HG02852 (cell line): Measurements from ENCODE around the gene DEFB132.

Experiments used
- ATAC-seq: cut with Tn5 transposase; IDR thresholded peaks from one replicate; pipeline ENCODE4 v1.9.1; 2021; ENCODE audit warnings: mild to moderate bottlenecking, moderate library complexity; ENCODE audit not compliant: unreplicated experiment

DEFB132 gene

DNA sequence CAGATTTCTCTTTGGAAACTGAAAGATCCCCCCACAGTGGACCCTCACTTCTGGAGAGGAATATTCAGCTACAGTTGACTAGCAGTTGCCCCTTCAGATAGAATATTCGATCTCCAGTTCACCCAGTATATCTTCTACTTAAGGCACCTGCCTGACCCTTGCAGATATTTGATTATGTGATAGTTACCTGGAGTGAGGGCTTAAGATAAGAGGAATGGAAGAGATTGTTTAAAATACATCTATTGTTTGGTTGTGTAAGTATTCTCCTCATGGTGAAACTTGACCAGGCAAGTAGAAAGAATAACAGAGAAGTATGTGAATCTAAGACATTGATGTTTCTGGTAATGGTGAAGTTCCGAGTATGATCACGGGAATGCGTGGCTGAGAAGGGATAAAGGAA lies 38.3 kb downstream of the DEFB132 start:
- ATAC-seq = no peak

DNA sequence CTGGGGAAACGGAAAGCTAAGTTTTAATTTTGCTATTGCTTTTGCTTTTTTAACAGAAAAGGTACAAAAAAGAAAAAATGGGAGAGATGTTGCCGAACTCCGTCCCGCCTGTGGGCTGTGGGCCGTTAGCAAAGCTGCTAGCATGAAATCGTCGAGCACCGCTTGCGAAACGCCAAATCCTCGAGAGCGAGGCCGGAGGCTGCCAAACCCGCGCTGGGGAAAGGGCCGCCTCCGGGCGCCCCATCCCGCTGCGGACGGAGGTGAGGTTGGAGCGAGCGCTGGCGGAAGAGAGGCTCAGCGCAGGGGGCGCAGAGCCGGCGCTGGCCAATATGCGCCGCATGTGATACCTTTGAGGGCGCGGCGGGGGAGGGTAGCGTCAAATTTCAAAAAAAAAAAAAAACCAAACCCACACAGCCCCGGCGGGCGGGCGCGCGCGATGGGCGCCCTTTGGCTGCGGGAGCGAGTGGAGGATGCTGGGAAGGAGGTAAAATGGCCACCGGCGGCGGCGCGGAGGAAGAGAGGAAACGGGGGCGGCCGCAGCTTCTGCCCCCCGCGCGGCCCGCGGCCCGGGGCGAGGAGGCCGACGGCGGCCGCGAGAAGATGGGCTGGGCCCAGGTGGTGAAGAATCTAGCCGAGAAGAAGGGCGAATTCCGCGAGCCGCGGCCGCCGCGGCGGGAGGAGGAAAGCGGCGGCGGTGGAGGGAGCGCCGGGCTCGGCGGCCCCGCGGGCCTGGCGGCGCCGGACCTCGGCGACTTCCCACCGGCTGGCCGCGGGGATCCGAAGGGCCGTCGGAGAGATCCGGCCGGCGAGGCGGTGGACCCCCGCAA lies 39.8 kb downstream of the DEFB132 start, which contains the start of gene ZCCHC3:
Gene ZCCHC3 (plus strand): TSS at position 473 of the 827 bp plus-strand sequence. CDS start 17 bp downstream, at position 490.
- ATAC-seq = peak; percentile 78

DNA sequence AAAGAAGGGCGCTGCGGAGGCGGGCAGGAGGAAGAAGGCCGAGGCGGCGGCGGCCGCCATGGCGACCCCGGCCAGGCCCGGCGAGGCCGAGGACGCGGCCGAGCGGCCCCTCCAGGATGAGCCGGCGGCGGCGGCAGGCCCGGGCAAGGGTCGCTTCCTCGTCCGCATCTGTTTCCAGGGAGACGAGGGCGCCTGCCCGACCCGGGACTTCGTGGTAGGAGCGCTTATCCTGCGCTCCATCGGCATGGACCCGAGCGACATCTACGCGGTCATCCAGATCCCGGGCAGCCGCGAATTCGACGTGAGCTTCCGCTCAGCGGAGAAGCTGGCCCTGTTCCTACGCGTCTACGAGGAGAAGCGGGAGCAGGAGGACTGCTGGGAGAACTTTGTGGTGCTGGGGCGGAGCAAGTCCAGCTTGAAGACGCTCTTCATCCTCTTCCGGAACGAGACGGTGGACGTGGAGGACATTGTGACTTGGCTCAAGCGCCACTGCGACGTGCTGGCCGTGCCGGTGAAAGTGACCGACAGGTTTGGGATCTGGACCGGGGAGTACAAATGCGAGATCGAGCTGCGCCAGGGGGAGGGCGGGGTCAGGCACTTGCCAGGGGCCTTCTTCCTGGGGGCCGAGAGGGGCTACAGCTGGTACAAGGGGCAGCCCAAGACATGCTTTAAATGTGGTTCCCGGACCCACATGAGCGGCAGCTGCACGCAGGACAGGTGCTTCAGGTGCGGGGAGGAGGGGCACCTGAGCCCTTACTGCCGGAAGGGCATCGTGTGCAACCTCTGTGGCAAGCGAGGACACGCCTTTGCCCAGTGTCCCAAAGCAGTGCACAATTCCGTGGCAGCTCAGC lies 40.6 kb downstream of the DEFB132 start:
- peak; percentile 27 for ATAC-seq

DNA sequence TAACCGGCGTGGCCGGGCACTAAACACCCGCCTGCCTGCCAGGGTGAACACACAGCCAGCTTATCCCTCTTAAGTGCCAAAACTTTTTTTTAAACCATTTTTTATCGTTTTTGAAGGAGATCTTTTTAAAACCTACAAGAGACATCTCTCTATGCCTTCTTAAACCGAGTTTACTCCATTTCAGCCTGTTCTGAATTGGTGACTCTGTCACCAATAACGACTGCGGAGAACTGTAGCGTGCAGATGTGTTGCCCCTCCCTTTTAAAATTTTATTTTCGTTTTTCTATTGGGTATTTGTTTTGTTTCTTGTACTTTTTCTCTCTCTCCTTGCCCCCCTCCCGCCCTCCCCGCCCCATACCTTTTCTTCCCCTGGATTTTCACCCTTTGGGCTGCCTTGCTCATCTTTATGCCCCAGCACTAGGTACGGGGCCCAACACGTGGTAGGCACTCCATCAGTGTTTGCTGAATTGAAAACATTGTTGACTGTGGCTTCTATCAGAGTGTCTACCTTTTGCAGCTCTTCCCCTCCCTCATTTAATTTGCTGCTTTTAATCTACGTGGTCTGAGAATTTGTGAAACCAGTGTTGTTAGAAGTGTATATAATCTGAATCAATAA lies 41.4 kb downstream of the DEFB132 start:
- no peak for ATAC-seq

DNA sequence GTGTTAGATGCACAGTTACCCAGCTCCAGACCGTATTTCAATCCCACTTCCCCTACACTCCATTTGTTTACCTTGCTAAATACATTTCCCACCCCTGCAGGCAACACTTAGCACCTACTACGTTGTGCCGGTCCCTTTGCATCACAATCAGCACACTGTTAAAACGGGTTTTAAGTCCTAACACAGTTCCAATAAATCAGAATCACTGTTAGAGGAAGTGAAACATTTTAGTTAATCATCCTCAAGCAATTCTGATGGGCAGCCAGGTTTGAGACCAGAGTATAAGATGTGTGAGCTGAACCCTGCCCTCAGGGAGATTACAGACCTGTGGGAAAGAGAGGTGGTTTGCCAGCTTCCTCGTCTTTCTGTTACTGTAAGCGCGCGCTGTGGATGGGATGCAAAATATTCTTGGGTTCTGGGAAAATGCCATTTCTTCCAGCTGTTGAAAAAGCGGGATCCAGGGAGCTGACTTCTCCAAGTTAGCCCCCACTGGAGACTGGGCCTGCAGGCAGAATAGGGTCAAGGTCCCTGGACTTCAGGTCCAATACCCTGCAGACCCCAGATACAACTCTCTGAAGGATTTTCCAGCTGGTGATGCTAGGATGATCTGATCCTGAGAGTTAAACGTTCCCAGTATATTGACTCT lies 42.9 kb downstream of the DEFB132 start:
- ATAC-seq = no peak

DNA sequence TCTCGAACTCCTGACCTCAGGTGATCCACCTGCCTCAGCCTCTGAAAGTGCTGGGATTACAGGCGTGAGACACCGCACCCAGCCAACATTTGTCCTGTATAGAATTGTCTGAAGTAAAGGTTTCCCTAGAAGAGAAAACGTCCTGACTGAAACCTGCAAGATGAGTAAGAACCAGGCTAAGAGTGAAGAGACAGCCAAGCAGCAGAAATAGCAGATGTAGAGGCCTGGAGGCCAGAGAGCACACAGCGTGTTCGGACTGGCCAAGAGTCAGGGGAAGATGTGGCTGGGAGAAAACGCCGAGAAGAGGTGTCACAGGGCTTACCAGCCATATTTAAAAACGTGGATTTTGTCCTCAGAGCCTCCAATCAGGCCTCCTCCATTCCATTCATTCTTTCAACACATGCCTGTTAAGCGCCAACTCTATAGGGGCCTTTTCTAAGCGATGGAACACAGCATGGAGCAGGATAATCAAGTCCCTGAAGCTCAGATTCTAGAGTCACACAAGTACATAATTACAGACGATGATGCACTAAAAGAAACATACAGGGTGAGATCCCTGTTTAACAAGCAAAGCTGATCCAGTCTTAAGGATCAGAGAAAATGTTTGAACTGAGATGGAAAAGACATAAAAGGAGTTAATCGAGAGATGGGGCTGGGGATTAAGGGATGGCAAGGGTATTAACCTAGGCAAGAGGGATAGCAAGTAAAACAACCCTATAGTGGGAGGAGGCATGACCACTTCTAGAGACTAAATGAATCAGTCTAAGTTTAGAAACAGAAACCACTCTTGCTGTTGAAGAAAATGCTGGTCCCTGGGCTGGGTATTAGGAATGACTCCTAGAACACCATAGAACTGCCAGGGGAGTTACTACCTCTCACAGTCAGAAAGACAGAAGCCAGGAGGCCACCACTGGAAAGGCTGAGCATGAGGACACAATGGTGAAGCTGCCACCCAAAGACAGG lies 44.6 kb downstream of the DEFB132 start:
- no peak for ATAC-seq

DNA sequence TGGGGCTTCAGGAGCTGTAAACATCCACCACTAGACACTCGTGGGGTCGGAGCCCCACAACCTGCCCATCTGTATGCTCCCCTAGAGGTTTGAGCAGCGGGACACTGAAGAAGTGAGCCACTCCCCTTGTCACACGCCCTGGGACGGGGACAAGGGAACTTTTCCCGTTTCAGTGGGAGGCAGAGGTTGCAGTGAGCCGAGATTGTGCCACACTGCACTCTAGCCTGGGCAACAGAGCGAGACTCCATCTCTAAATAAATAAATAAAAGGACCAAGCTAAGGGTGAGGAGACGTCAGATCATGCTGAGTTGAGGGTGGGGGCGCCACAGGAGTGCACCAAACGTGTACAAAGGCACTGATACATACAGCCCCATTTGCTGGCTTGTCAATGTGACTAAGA lies 48.2 kb downstream of the DEFB132 start:
- ATAC-seq = no peak

DNA sequence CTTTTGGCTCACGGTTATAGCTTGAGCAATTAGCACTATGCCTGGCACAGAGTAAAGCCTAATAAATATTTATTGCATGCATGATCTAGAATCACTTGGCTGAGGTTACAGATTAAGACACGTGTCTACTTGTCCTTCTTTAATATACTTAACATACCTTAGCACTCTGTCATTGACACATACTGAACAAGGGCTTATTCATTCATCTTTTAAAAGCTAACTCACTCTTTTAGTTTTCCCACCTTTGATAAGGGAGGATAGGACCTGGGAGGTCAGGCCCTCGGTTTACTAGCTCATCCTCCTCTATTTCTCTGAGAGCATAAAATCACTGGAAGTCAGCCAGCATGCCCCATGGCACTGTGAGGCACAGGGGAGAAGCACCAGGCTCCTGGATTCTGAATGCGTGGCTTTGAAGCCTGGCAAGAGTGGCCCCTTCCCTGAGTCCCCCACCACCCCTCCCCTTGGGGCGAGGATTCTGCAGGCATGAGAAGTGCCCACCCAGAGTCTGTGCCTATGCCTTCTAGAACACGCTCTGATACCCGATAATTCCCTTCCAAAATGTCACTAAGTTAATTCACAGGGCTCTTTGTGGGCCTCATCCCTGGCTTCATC lies 51.0 kb downstream of the DEFB132 start:
- no peak for ATAC-seq

DNA sequence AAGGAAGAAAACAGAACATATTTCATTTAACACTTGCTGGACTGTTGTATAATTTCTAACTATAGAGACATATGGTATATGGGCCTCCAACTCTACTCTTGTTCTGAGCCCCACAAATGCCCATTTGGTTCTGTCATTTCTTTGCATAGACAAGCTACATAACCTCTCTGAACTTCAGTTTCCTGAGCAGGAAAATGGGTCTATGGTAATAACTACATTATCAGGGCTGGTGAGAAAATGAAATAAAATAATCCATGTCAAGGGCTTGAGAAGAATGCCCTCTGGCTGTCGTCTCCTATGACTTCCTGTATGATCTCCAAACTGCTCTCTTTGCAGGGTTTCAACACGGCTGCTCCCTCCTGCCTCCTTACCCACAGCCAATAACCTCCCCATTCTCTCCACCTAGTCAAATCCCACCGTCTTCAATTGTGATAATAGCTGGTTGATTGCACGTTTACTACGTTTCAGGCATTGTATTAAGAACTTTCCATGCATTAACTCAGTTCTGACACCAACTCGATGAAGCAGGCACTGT lies 51.8 kb downstream of the DEFB132 start:
- no peak for ATAC-seq

DNA sequence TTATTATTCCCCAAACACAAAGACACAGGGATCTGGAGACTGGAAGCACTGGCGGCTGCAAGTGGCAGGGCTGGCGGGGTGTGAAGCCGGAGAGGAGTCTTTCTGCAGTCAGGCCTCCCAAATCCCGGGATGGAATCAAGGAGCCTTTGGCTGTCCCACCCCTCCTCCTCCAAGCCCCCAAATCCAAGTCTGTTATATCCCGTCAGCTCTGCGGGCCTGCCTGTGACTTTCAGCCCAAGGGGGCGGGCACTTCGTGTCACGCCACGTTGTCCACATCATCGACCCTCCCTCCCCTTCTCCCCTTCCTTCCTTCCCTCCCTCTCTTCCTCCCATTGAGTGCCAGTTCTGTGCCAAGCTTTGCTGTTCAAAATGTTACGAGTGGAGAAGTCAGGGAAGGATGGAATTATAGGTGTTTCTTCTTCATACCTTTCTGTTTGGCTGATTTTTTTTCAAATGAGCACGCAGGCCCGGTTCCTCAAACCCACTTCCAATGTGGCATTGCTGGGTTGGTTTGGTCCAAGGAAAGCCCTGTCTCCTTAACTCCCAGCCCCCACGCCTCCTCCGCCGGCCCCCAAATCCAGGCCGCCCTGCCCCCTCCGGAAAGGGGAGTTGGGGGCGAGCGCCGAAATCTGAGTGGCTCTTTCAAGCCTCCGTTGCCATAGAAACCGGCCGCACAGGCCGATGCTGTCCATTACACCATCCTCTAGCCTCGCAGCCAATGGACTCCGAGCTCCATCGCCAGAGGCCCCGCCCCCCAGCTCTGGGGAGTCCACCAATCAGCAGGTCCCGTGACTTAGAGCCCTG lies 52.5 kb downstream of the DEFB132 start:
- peak; percentile 100 for ATAC-seq

DNA sequence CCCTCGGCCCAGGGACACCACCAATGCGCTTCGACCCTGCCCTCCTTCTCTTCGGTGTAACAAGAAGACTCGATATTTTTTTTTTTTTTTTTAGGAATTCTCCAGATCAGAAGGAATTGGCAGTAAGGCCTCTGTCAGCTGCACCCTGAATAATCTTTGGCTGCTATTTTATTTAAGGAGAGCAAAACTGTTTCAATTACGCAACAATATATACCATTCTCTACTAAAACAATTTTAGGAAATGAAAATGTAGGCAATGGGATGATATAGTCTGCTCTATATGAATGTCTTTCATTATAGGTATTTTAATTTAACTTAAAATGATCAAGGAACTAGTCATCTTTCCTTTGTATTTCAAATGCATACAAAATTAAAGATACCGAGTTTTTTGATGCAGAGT lies 53.1 kb downstream of the DEFB132 start:
- no peak for ATAC-seq
